GM12801 (cell line): Measurements from ENCODE around the gene ATP8A2.

Experiments used
- CTCF ChIP-seq: IDR thresholded peaks from one replicate; pipeline ENCODE4 v1.5.1; 2011; ENCODE audit warnings: control low read depth; ENCODE audit not compliant: insufficient read length; ENCODE audit errors: extremely low read depth

Gene ATP8A2

GRCh38 chr13:25659091-25659795, 287.5 kb downstream of the ATP8A2 start:
- TF ChIP-seq CTCF: no peak

DNA sequence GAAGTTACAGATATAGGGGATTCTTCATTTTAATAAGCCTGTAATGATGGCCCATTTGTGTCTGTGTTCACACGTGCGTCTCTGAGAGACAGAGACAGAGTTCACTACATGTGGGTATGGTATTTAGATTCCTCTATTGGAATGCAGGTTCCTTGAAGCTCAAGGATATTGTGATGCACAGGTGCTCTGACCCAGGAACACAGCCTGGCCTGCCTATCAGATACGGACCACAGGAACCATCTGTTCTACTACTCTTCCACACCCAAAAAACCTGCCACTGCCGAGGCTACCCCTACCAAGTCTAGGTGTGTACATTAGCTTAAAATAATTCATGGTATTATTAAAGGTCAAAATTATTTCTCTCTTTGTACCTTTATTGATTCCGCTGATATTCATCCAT, 289.2 kb downstream of the ATP8A2 start:
- TF ChIP-seq CTCF: no peak

DNA sequence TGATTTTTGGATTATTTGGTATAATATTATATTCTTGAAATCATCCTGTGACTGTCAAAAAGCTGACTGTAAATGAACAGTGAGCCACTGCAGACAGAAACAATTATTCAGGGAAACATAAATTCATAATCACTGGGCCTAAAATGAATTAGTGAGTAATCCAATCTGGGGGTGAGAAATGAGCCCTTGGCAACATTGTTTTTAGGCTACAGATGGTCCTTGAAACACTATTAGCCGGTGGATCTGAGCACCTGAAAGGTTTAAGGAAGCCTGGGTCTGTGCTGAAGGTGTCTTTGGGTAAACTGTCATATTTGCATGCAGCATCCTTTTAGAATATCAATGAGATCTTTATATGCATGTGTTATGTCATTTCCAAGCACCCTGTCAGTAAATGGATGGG, 290.7 kb downstream of the ATP8A2 start:
- no peak for TF ChIP-seq CTCF

DNA sequence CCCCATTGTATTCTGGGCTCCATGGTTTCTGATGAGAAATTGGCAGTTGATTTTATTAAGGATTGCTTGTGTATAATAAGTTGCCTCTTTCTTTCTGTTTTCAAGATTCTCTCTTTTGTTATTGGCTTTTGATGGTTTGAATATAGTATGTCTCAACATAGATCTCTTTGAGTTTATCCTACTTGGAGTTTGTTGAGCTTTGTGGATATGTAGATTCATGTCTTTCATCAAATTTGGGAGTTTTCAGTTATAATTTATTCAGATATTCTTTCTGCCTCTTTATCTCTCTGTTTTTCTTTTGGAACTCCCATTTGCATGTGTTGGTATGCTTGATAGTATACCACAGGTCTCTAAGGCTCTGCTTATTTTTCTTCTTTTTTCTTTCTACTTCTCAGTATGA, 296.6 kb downstream of the ATP8A2 start:
- no peak for TF ChIP-seq CTCF

GRCh38 chr13:25673711-25674110, 301.9 kb downstream of the ATP8A2 start:
- no peak for TF ChIP-seq CTCF

DNA sequence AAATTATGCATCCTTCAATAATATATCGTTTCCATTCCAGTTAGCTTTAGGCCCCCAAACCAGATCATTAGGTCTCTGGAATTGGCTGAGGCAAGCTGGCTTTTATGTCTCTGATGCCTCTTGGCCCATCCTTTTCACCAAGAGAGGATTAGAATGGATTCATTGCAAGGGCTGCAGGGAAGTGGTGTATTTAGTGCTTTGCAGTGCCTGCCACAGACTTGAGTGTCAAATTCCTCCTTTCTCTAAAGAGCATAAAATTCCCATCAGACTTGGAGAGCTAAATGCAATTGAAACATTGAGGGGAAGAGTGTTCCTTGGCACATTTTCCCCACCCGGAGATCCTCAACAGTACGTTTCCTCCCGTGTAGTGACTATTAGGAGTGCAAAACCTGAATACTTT, 302.6 kb downstream of the ATP8A2 start:
- no peak for TF ChIP-seq CTCF

DNA sequence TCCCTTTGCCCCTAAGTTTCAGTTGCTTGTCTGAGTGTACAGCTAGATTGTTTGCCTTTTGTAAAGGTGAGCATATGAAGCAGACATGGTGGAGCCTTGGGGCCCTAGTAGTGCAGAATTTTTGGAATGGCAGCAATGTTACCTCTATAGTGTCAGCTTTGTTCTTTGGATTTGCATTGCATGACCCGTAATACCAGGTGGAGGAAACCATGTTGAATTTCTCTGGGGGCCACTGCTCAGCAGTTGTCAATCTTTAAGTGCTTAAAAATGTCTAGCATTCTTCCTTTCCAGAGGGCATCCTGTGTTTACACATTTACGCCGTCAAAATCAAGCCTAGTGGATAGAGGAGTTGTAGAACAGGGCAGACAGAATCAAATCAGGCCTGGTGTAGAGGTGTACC, 303.3 kb downstream of the ATP8A2 start:
- no peak for TF ChIP-seq CTCF
